Measurements from ENCODE around the gene IKBKE. TPM values are rescaled to one million over a fixed set of nuclear protein-coding genes. Genes with fewer than 3 reads are reported as not detected.

Gene IKBKE
- total and polyA plus RNA-seq, 2 donors = 3.5 to 5.8 TPM

Small RNAs within 50 kb of the gene (small RNA-seq; reads per million reads assigned to genes)
- not detected for gene MIR6769B

Other genes starting within 250 kb of the IKBKE start
- gene RASSF5, start 37.1 kb downstream of the IKBKE start, total RNA-seq = 8.9 TPM
- gene RASSF5, start 37.1 kb downstream of the IKBKE start, polyA plus RNA-seq = 10.7 TPM
- gene EIF2D, start 142.0 kb downstream of the IKBKE start, total RNA-seq = 44.3 TPM
- 47.8 TPM for gene EIF2D, start 142.0 kb downstream of the IKBKE start, polyA plus RNA-seq
- 12.8 TPM for gene DYRK3, start 165.1 kb downstream of the IKBKE start, total RNA-seq
- 5.6 TPM for gene DYRK3, start 165.1 kb downstream of the IKBKE start, polyA plus RNA-seq
- 20.4 TPM for gene MAPKAPK2, start 214.4 kb downstream of the IKBKE start, total RNA-seq
- gene MAPKAPK2, start 214.4 kb downstream of the IKBKE start, polyA plus RNA-seq = 49.5 TPM

Data from urinary bladder (tissue), 2 donors.